MCF 10A (cell line): ENCODE measurements around the gene SLC25A10. TPM values are rescaled to one million over a fixed set of nuclear protein-coding genes. Genes with fewer than 3 reads are reported as not detected.

Experiments
- Bru-seq: library from RNA; stranded (reverse); fragments of 400-500 nt; gene quantifications from one replicate; lab custom pipeline; 2021; lab: Mats Ljungman, UMichigan
- BruChase-seq, 2 experiments: library from RNA; stranded (reverse); fragments of 400-500 nt; gene quantifications; one replicate each; lab custom pipeline; 2021; lab: Mats Ljungman, UMichigan
- BruUV-seq: library from RNA; stranded (reverse); fragments of 400-500 nt; replicated peaks from 2 replicates; lab custom pipeline; 2021; lab: Mats Ljungman, UMichigan
- CTCF ChIA-PET: fragments of 300-600 bp; sonication (Branson Sonifier 250); formaldehyde crosslinking; extraction: SDS; loops from one replicate; lab custom pipeline; 2021; ENCODE audit warnings: antibody characterized with exemption, inconsistent platforms; lab: Yijun Ruan, JAX
- POLR2A ChIA-PET: fragments of 300-600, 350-650 bp; sonication (Branson Sonifier 250); formaldehyde crosslinking; extraction: SDS; loops from one replicate; lab custom pipeline; 2020; ENCODE audit warnings: antibody characterized with exemption, inconsistent platforms; lab: Yijun Ruan, JAX
- DNase-seq: peaks from one replicate; pipeline ENCODE4 v3.0.0-alpha.2; 2018; ENCODE audit not compliant: unreplicated experiment
- H3K27ac Mint-ChIP-seq: one replicate; pipeline ENCODE4 v1.8.0; 2022; ENCODE audit warnings: mild to moderate bottlenecking, low read depth, mixed read lengths; ENCODE audit not compliant: unreplicated experiment
- H3K27me3 Mint-ChIP-seq: one replicate; pipeline ENCODE4 v1.8.0; 2022; ENCODE audit warnings: mixed read lengths; ENCODE audit not compliant: insufficient read depth, unreplicated experiment
- H3K36me3 Mint-ChIP-seq: one replicate; pipeline ENCODE4 v1.8.0; 2022; ENCODE audit warnings: mild to moderate bottlenecking, moderate library complexity, mixed read lengths; ENCODE audit not compliant: insufficient read depth, unreplicated experiment
- H3K4me1 Mint-ChIP-seq: one replicate; pipeline ENCODE4 v1.8.0; 2022; ENCODE audit warnings: mixed read lengths; ENCODE audit not compliant: insufficient read depth, unreplicated experiment
- H3K4me3 Mint-ChIP-seq: one replicate; pipeline ENCODE4 v1.8.0; 2022; ENCODE audit warnings: mild to moderate bottlenecking, moderate library complexity, mixed read lengths; ENCODE audit not compliant: unreplicated experiment
- H3K9me3 Mint-ChIP-seq: one replicate; pipeline ENCODE4 v1.8.0; 2022; ENCODE audit warnings: mixed read lengths; ENCODE audit not compliant: unreplicated experiment
- intact Hi-C: fragments of 100-400 bp; cut with micrococcal nuclease; formaldehyde crosslinking; loops from 2 replicates; pipeline ENCODE4 v1.14.1; 2022
- long read RNA-seq: library from polyadenylated mRNA; stranded (forward); transcript quantifications from one replicate; pipeline ENCODE4 v2.0.0, GENCODE V29; 2022
- total RNA-seq: library from RNA; stranded (reverse); gene quantifications from 2 replicates; pipeline ENCODE4 v1.2.3, GENCODE V29; 2022
- TF ChIP-seq, protein P1 (sequence below): fragments of 200-600 bp; IDR thresholded peaks from one replicate; pipeline ENCODE4 v1.8.0; 2022; ENCODE audit warnings: antibody characterized with exemption, mild to moderate bottlenecking; ENCODE audit not compliant: unreplicated experiment

The SLC25A10 gene, protein sequence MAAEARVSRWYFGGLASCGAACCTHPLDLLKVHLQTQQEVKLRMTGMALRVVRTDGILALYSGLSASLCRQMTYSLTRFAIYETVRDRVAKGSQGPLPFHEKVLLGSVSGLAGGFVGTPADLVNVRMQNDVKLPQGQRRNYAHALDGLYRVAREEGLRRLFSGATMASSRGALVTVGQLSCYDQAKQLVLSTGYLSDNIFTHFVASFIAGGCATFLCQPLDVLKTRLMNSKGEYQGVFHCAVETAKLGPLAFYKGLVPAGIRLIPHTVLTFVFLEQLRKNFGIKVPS
- total RNA-seq (5.1 and 9.5 TPM in 2 replicates), Bru-seq, nascent RNA (percentile 39 among the genes with signal in this experiment), BruChase-seq, experiment 1, labeled RNA remaining after a 6-hour chase (percentile 72 among the genes with signal in this experiment), BruChase-seq, experiment 2, labeled RNA remaining after a 2-hour chase (percentile 51 among the genes with signal in this experiment)
- long read RNA-seq, transcript SLC25A10-202 (11 exons, 1,885 nt) = major isoform, 10 of 18 reads
- long read RNA-seq, partial matches to known transcripts = 0 of 18 reads
- long read RNA-seq, other reads (novel, unspliced or antisense) = 7 of 18 reads

DNA sequence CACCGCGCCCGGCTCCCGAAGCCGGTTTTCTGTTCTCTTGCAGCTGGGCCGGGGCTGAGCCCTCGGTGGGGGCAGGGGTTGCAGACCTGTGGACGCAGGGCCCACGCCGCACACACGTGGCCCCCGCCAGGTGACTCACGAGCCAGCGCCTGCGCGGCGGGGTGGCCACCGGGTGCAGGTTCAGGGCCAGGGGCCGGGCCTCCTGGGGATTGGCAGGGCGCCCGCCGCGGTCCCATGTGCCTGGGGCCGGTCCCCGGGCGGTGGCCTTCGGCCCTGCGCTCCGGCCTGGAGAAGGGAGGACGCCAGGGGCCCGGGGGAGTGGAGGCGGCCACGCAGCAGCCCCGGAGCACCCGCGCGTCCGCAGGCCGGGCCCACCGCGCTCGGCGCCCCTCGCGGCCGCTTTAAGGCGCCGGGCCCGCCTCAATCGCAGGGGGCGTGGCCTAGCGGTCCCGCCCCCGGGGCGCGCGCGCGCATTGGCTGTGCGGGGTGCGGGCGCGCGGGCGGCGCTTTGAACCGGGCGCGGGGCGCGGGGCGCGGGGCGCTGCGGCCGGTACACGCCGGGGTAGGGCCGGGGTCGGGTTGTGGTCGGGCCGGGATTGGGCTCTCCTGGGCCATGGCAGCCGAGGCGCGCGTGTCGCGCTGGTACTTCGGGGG is at the start of gene SLC25A10:
SLC25A10 (plus strand) TSS at position 471 of the 654 bp plus-strand sequence; CDS start at position 614, 143 bp downstream.
- TF ChIP-seq, protein P1, sequence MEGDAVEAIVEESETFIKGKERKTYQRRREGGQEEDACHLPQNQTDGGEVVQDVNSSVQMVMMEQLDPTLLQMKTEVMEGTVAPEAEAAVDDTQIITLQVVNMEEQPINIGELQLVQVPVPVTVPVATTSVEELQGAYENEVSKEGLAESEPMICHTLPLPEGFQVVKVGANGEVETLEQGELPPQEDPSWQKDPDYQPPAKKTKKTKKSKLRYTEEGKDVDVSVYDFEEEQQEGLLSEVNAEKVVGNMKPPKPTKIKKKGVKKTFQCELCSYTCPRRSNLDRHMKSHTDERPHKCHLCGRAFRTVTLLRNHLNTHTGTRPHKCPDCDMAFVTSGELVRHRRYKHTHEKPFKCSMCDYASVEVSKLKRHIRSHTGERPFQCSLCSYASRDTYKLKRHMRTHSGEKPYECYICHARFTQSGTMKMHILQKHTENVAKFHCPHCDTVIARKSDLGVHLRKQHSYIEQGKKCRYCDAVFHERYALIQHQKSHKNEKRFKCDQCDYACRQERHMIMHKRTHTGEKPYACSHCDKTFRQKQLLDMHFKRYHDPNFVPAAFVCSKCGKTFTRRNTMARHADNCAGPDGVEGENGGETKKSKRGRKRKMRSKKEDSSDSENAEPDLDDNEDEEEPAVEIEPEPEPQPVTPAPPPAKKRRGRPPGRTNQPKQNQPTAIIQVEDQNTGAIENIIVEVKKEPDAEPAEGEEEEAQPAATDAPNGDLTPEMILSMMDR = no peak
- H3K27me3 Mint-ChIP-seq = no peaks in the 10 kb centered on the region
- ChIA-PET CTCF (interaction anchor here (0.7 to 1.4 kb wide), 3 partner anchors 9 to 19 kb away, joined by 3 to 6 read pairs (median 3); no protein-coding TSS in a partner anchor), POLR2A (interaction anchor here (0.5 to 6.0 kb wide), 14 partner anchors 9 to 173 kb away, joined by 3 to 63 read pairs (median 4); partner anchors contain the start of genes ARL16, CCDC137, HGS and MCRIP1)
- intact Hi-C loops = loop anchor here (1.0 kb wide), 1 partner anchor 9 kb away; the partner anchor contains the start of gene MRPL12
- H3K36me3 Mint-ChIP-seq = peaks cover 47% of the 10 kb centered on the region
- H3K4me1 Mint-ChIP-seq = peaks cover 6% of the 10 kb centered on the region
- BruUV-seq = no TSS peak
- peak; percentile 85 for DNase-seq
- H3K9me3 Mint-ChIP-seq = no peaks in the 10 kb centered on the region
- H3K4me3 Mint-ChIP-seq = peak within 1 kb of the TSS; percentile 84
- peak within 1 kb of the TSS; percentile 33 for H3K27ac Mint-ChIP-seq

DNA sequence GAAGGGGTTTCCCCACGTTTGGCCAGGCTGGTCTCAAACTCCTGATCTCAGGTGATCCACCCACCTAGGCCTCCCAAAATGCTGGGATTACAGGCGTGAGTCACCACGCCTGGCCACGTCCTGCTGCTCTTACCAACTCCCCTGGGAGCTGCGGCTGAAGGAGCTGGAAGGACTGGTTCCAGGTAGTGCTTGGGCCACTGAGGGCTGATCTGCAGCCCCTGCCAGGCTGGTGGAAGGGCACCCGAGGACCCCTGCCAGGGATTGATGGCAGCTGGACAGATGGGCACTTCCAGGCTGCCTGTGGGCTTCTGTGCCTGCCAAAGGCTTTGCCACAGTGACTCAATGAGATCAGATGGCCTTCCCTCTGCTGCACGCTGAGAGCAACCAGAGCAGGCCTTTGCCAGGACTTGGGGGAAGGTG is 48.0 kb upstream of the SLC25A10 start:
- Mint-ChIP-seq H3K4me3 (no peak overlapping the region), H3K36me3 (peaks cover 26% of the 10 kb centered on the region), H3K9me3 (no peaks in the 10 kb centered on the region), H3K4me1 (peaks cover 15% of the 10 kb centered on the region), H3K27ac (no peak overlapping the region), H3K27me3 (no peaks in the 10 kb centered on the region)
- intact Hi-C loops = no loop called here
- ChIA-PET POLR2A (interaction anchor here (0.6 to 8.0 kb wide), 6 partner anchors 9 to 39 kb away, joined by 3 to 101 read pairs (median 12); partner anchors contain the start of genes ARL16, HGS, MRPL12 and NPLOC4), CTCF (no interaction called here)
- no peak for DNase-seq
- no TSS peak for BruUV-seq
- TF ChIP-seq, protein P1 = no peak

DNA sequence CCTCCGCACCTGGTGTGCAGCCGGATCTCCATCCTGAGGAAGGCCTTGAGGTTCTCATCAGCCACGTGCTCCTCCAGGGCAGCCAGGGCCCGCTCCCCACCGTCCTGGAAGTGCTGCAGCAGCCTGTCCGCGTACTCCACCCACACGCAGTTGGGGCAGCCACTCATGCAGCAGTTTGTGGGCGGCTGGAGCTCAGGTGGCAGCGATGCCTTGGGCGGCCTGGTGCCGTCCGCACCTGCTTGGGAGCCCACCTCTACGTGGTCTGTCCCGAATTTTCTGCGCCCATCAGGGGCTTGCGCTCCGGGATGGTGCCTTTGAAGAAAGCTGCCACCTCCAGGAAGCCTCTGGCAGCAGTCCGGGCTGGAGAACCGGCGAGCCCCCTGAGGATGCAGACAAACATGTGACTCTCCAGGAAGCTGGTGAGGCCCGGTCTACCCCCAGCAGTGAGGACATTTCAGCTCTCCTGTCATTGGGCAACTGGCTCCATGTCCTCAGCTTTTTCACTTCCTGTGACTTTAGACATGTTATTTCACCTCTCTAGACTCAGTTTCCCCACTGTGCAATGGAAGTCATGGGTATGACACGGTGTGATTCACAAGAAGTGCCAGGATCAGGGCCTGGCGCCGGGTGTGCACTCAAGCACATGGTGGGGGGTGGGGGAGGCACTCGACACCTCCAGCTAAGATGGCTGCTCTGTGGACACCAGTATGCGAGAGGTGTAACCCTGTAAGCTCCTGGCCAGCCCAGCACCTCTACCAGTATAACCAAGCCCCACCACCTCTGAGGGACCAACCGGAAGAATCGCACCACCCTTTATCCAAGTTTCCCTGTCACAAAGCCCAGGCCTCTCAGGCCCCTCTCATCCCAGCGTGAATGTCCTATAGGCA is 46.6 kb upstream of the SLC25A10 start:
- TF ChIP-seq, protein P1 = no peak
- peak overlapping the region; percentile 85 for H3K4me3 Mint-ChIP-seq
- H3K36me3 Mint-ChIP-seq = peaks cover 36% of the 10 kb centered on the region
- H3K27me3 Mint-ChIP-seq = no peaks in the 10 kb centered on the region
- POLR2A ChIA-PET = interaction anchor here (0.6 to 8.0 kb wide), 16 partner anchors 10 to 427 kb away, joined by 3 to 101 read pairs (median 4); partner anchors contain the start of genes ARL16, FAAP100, HGS and MRPL12
- no TSS peak for BruUV-seq
- CTCF ChIA-PET = interaction anchor here (0.9 kb wide), 1 partner anchor 9 kb away, joined by 3 read pairs; the partner anchor contains the start of gene PDE6G
- no peaks in the 10 kb centered on the region for H3K9me3 Mint-ChIP-seq
- DNase-seq = peak; percentile 22
- intact Hi-C loops = loop anchor here (2.0 kb wide), 3 partner anchors 15 to 29 kb away; partner anchors contain the start of genes ARL16, NPLOC4 and TSPAN10
- peaks cover 15% of the 10 kb centered on the region for H3K4me1 Mint-ChIP-seq
- H3K27ac Mint-ChIP-seq = peak overlapping the region; percentile 79
